Measurements from ENCODE around the gene LYPD6.

The LYPD6 gene

GRCh38 chr2:149290662-149291061 is 39.7 kb upstream of the LYPD6 start:
- Histone ChIP-seq H3K27ac (ENCODE audit: extremely low read depth, low read depth, low read length) (no peak overlapping the region), H3K4me3 (ENCODE audit: low read depth, low read length) (no peak overlapping the region), H3K36me3 (ENCODE audit: control insufficient read depth in 2 of 2, insufficient read depth in 1 of 2, low read length in 2 of 2) (no peaks in the 10 kb centered on the region), H3K4me1 (ENCODE audit: control insufficient read depth, insufficient read depth, low read length) (no peaks in the 10 kb centered on the region; the same call in 1 of the 2 replicates), H3K9me3 (ENCODE audit: control insufficient read depth, insufficient read depth, low read depth, low read length) (no peaks in the 10 kb centered on the region)
- POLR2A ChIA-PET: no interaction called here
- CTCF ChIA-PET: interaction anchor here (0.6 kb wide), 1 partner anchor 306 kb away, joined by 4 read pairs; no protein-coding TSS in a partner anchor
- TF ChIP-seq ZNF843 (tag by site-specific recombination; IDR thresholded peaks at IDR 0.05): no peak
- TF ChIP-seq ZNF664 (tag by site-specific recombination; IDR thresholded peaks at IDR 0.05): no peak
- no peak for TF ChIP-seq ZNF37A (tag by site-specific recombination; IDR thresholded peaks at IDR 0.05)
- no peak for TF ChIP-seq ZBTB7A (tag by site-specific recombination; IDR thresholded peaks at IDR 0.05; ENCODE audit: low read depth)
- TF ChIP-seq MZF1 (tag by site-specific recombination; IDR thresholded peaks at IDR 0.05; ENCODE audit: borderline replicate concordance): no peak
- no peak for TF ChIP-seq ZBTB20 (tag by site-specific recombination; IDR thresholded peaks at IDR 0.05)
- no peak for TF ChIP-seq OSR2 (tag by site-specific recombination; IDR thresholded peaks at IDR 0.05)
- TF ChIP-seq ZNF837 (tag by site-specific recombination; IDR thresholded peaks at IDR 0.05): no peak
- no peak for TF ChIP-seq YY2 (tag by site-specific recombination; IDR thresholded peaks at IDR 0.05)
- TF ChIP-seq ZNF223 (tag by site-specific recombination; IDR thresholded peaks at IDR 0.05): no peak
- TF ChIP-seq KLF9 (tag by site-specific recombination; IDR thresholded peaks at IDR 0.05; ENCODE audit: low read depth): no peak

DNA sequence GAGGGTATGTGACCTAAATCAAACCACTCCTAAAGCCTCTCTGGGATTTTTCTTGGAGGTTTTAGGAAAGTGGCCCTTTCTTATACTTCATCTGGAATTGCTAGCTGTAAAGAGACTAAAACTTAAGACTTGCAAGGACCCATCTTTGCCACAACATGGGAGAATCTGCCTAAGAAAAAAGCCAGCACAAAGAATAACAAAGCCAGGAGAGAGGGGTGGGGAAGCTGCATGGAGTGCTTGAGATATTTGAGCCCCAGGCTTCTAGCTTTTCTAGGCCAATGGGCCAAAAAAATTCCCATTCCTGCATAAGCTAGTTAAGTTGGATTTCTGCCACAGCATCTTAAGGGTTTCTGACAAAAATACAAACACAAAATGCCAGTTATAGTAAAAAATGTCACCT is 38.5 kb upstream of the LYPD6 start:
- Histone ChIP-seq H3K4me3 (ENCODE audit: low read depth, low read length) (no peak overlapping the region), H3K9me3 (ENCODE audit: control insufficient read depth, insufficient read depth, low read depth, low read length) (no peaks in the 10 kb centered on the region), H3K36me3 (ENCODE audit: control insufficient read depth in 2 of 2, insufficient read depth in 1 of 2, low read length in 2 of 2) (no peaks in the 10 kb centered on the region), H3K4me1 (ENCODE audit: control insufficient read depth, insufficient read depth, low read length) (no peaks in the 10 kb centered on the region; the same call in 1 of the 2 replicates), H3K27ac (ENCODE audit: extremely low read depth, low read depth, low read length) (no peak overlapping the region)
- ChIA-PET CTCF (interaction anchor here (2.1 kb wide), 1 partner anchor 21 kb away, joined by 6 read pairs; no protein-coding TSS in a partner anchor), POLR2A (no interaction called here)
- TF ChIP-seq ZNF707 (tag by site-specific recombination; IDR thresholded peaks at IDR 0.05): no peak
- no peak for TF ChIP-seq KLF8 (tag by site-specific recombination; IDR thresholded peaks at IDR 0.05)
- TF ChIP-seq, protein P1, sequence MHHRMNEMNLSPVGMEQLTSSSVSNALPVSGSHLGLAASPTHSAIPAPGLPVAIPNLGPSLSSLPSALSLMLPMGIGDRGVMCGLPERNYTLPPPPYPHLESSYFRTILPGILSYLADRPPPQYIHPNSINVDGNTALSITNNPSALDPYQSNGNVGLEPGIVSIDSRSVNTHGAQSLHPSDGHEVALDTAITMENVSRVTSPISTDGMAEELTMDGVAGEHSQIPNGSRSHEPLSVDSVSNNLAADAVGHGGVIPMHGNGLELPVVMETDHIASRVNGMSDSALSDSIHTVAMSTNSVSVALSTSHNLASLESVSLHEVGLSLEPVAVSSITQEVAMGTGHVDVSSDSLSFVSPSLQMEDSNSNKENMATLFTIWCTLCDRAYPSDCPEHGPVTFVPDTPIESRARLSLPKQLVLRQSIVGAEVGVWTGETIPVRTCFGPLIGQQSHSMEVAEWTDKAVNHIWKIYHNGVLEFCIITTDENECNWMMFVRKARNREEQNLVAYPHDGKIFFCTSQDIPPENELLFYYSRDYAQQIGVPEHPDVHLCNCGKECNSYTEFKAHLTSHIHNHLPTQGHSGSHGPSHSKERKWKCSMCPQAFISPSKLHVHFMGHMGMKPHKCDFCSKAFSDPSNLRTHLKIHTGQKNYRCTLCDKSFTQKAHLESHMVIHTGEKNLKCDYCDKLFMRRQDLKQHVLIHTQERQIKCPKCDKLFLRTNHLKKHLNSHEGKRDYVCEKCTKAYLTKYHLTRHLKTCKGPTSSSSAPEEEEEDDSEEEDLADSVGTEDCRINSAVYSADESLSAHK (tag by site-specific recombination; IDR thresholded peaks at IDR 0.05): no peak
- TF ChIP-seq ZNF747 (tag by site-specific recombination; IDR thresholded peaks at IDR 0.05): no peak
- TF ChIP-seq ZNF37A (tag by site-specific recombination; IDR thresholded peaks at IDR 0.05): no peak
- no peak for TF ChIP-seq ZNF132 (tag by site-specific recombination; IDR thresholded peaks at IDR 0.05; ENCODE audit: borderline replicate concordance)
- TF ChIP-seq ZSCAN5A (tag by site-specific recombination; IDR thresholded peaks at IDR 0.05): no peak
- no peak for TF ChIP-seq HOXA7 (CRISPR knock-in tag; IDR thresholded peaks at IDR 0.05; ENCODE audit: borderline replicate concordance)
- TF ChIP-seq PATZ1 (tag by site-specific recombination; IDR thresholded peaks at IDR 0.05): no peak
- TF ChIP-seq ZNF830 (tag by site-specific recombination; IDR thresholded peaks at IDR 0.05; ENCODE audit: low read depth): no peak
- no peak for TF ChIP-seq ZNF837 (tag by site-specific recombination; IDR thresholded peaks at IDR 0.05)
- TF ChIP-seq ZNF248 (tag by site-specific recombination; IDR thresholded peaks at IDR 0.05): no peak
